NCI-H774 (cell line): ENCODE data around the gene RDH5.

Experiments used
- DNase-seq: peaks from one replicate; lab custom pipeline; 2025; lab: John Stamatoyannopoulos, UW

Gene RDH5

GRCh38 chr12:55712700-55713415 lies 7.3 kb upstream of the RDH5 start:
- no peak for DNase-seq

GRCh38 chr12:55713721-55714120 lies 6.5 kb upstream of the RDH5 start:
- no peak for DNase-seq

- DNase-seq, result no peak
Measured at GRCh38 chr12:55715169-55715764, 4.9 kb upstream of the RDH5 start.

GRCh38 chr12:55715833-55716581 lies 4.2 kb upstream of the RDH5 start, which contains the start of gene BLOC1S1:
BLOC1S1 (plus strand) TSS chr12:55716046; CDS start chr12:55716052, 6 bp downstream.
- peak; percentile 93 for DNase-seq

- no peak for DNase-seq
Measured at GRCh38 chr12:55716582-55716957, 3.6 kb upstream of the RDH5 start.

GRCh38 chr12:55717011-55718007 lies 2.9 kb upstream of the RDH5 start:
- no peak for DNase-seq

- DNase-seq, result no peak
Measured at GRCh38 chr12:55718015-55718414, 2.2 kb upstream of the RDH5 start.

GRCh38 chr12:55718624-55719275 lies 1.4 kb upstream of the RDH5 start:
- no peak for DNase-seq

GRCh38 chr12:55719371-55719770 lies 822 bp upstream of the RDH5 start:
- no peak for DNase-seq

- DNase-seq, result no peak
Measured at GRCh38 chr12:55720894-55721444, 776 bp downstream of the RDH5 start.

GRCh38 chr12:55721601-55722213 lies 1.5 kb downstream of the RDH5 start:
- no peak for DNase-seq

- DNase-seq, result no peak
Measured at GRCh38 chr12:55722948-55723347, 2.8 kb downstream of the RDH5 start.

GRCh38 chr12:55723516-55724225 lies 3.5 kb downstream of the RDH5 start:
- no peak for DNase-seq

- peak; percentile 27 for DNase-seq
Measured at GRCh38 chr12:55724226-55724939, 4.2 kb downstream of the RDH5 start.

- DNase-seq, result no peak
Measured at GRCh38 chr12:55724940-55725309, 4.7 kb downstream of the RDH5 start.

- DNase-seq, result no peak
Measured at GRCh38 chr12:55725556-55725955, 5.4 kb downstream of the RDH5 start.

GRCh38 chr12:55726971-55727370 lies 6.8 kb downstream of the RDH5 start:
- DNase-seq, result no peak

- DNase-seq, result no peak
Measured at GRCh38 chr12:55727643-55728185, 7.5 kb downstream of the RDH5 start.
